Measurements from ENCODE around the gene APC. TPM values are rescaled to one million over a fixed set of nuclear protein-coding genes. Genes with fewer than 3 reads are reported as not detected.

Gene APC
- total RNA-seq, 6 donors from 2014 or later = 38.4 to 95.3 (median 71.6) TPM

GRCh38 chr5:112732131-112732530 is 5.6 kb upstream of the APC start:
- no peaks in the 10 kb centered on the region for H3K36me3 ChIP-seq
- TF ChIP-seq EP300 (IDR thresholded peaks at IDR 0.05) (no peak), POLR2A (IDR thresholded peaks at IDR 0.05) (no peak), POLR2AphosphoS5 (IDR thresholded peaks at IDR 0.05) (no peak), CTCF (IDR thresholded peaks at IDR 0.05) (no peak)
- peaks cover 0 to 7% (median 3%) of the 10 kb centered on the region in 4 donors for H3K4me1 ChIP-seq
- 81 to 82% methylated on average over 5 of the region's 5 CpGs for WGBS, 2 donors
- H3K27me3 ChIP-seq = no peaks in the 10 kb centered on the region
- ATAC-seq (ENCODE audit: low FRiP score in 2 of 2) (no peak), DNase-seq (no peak)
- H3K27ac ChIP-seq = no peak overlapping the region
- H3K4me3 ChIP-seq = no peak overlapping the region
- H3K9me3 ChIP-seq = no peaks in the 10 kb centered on the region

- no peak for DNase-seq
- H3K27ac ChIP-seq = no peak overlapping the region
- no peaks in the 10 kb centered on the region for H3K36me3 ChIP-seq
- no peak overlapping the region for H3K4me3 ChIP-seq
- no peaks in the 10 kb centered on the region for H3K27me3 ChIP-seq
- peaks cover 5 to 21% (median 10%) of the 10 kb centered on the region in 4 donors for H3K4me1 ChIP-seq
- ATAC-seq (ENCODE audit: low FRiP score in 2 of 2) = no peak
- H3K9me3 ChIP-seq = no peaks in the 10 kb centered on the region
- TF ChIP-seq POLR2A (IDR thresholded peaks at IDR 0.05) (no peak), EP300 (IDR thresholded peaks at IDR 0.05) (no peak), CTCF (IDR thresholded peaks at IDR 0.05) (no peak), POLR2AphosphoS5 (IDR thresholded peaks at IDR 0.05) (no peak)
- 94 to 100% methylated on average over 1 of the region's 1 CpG for WGBS, 2 donors
Measured at GRCh38 chr5:112733586-112733985, 4.1 kb upstream of the APC start.

GRCh38 chr5:112734597-112734996 is 3.1 kb upstream of the APC start:
- H3K9me3 ChIP-seq = no peaks in the 10 kb centered on the region
- ATAC-seq (ENCODE audit: low FRiP score in 2 of 2) (no peak), DNase-seq (no peak)
- no peak overlapping the region for H3K4me3 ChIP-seq
- H3K27ac ChIP-seq = no peak overlapping the region
- no peak for TF ChIP-seq POLR2A (IDR thresholded peaks at IDR 0.05)
- TF ChIP-seq POLR2AphosphoS5 (IDR thresholded peaks at IDR 0.05) = no peak
- no peak for TF ChIP-seq CTCF (IDR thresholded peaks at IDR 0.05)
- TF ChIP-seq EP300 (IDR thresholded peaks at IDR 0.05) = no peak
- no peaks in the 10 kb centered on the region for H3K27me3 ChIP-seq
- 94 to 95% methylated on average over 3 of the region's 3 CpGs for WGBS, 2 donors
- no peaks in the 10 kb centered on the region for H3K36me3 ChIP-seq
- H3K4me1 ChIP-seq = peaks cover 7 to 23% (median 14%) of the 10 kb centered on the region in 4 donors

- ATAC-seq (ENCODE audit: low FRiP score in 2 of 2) (no peak), DNase-seq (no peak)
- Histone ChIP-seq H3K27me3 (no peaks in the 10 kb centered on the region), H3K4me3 (no peak overlapping the region), H3K4me1 (peaks cover 7 to 23% (median 13%) of the 10 kb centered on the region in 4 donors), H3K9me3 (no peaks in the 10 kb centered on the region), H3K36me3 (no peaks in the 10 kb centered on the region), H3K27ac (no peak overlapping the region)
- 71 to 86% methylated on average over 1 of the region's 1 CpG for WGBS, 2 donors
- TF ChIP-seq EP300 (IDR thresholded peaks at IDR 0.05) (no peak), POLR2AphosphoS5 (IDR thresholded peaks at IDR 0.05) (no peak), CTCF (IDR thresholded peaks at IDR 0.05) (no peak), POLR2A (IDR thresholded peaks at IDR 0.05) (no peak)
Measured at GRCh38 chr5:112735702-112736101, 2.0 kb upstream of the APC start.

- H3K27me3 ChIP-seq = no peaks in the 10 kb centered on the region
- no peak for DNase-seq
- TF ChIP-seq CTCF (IDR thresholded peaks at IDR 0.05) (no peak), EP300 (IDR thresholded peaks at IDR 0.05) (no peak), POLR2A (IDR thresholded peaks at IDR 0.05) (no peak), POLR2AphosphoS5 (IDR thresholded peaks at IDR 0.05) (no peak)
- no peaks in the 10 kb centered on the region for H3K9me3 ChIP-seq
- H3K36me3 ChIP-seq = no peaks in the 10 kb centered on the region
- peaks cover 7 to 23% (median 13%) of the 10 kb centered on the region in 4 donors for H3K4me1 ChIP-seq
- 29 to 32% methylated on average over 3 of the region's 3 CpGs for WGBS, 2 donors
- peak in 1 of 2 donors; percentile 44 for ATAC-seq (ENCODE audit: low FRiP score in 2 of 2)
- peak overlapping the region; percentile 39 to 80 (median 70) for H3K27ac ChIP-seq
- peak overlapping the region in 3 of 4 donors; percentile 61 to 66 (median 64) for H3K4me3 ChIP-seq
Measured at GRCh38 chr5:112737070-112737462, 619 bp upstream of the APC start.

Measured in upper lobe of left lung (tissue), 6 donors.